ENCODE results near the gene CORO1C. TPM values are rescaled to one million over a fixed set of nuclear protein-coding genes. Genes with fewer than 3 reads are reported as not detected.

The CORO1C gene
- total RNA-seq, 4 donors from 2014 or later = 68.1 to 153 (median 128) TPM

DNA sequence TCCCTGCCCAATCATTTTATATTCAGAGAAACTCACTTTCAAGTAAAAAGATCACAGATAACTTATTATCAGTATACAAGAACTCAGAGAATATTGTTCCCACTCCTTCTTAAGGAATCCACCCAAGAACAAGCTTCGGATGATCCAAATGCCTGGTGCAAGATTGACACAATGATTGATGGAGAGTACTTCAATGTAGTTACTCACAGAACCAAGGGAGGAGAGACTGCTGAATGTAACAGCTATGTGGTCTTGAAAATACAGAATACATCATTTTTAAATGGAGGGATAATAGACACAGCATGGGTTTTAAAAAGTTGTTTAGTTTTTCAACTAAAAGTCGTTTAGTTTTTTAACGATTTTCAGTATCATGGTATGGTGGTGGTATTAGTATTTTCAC is 59.3 kb downstream of the CORO1C start:
- H3K4me1 ChIP-seq = peaks cover 3 to 27% (median 21%) of the 10 kb centered on the region in 4 donors
- TF ChIP-seq POLR2A (IDR thresholded peaks at IDR 0.05) (no peak), EP300 (IDR thresholded peaks at IDR 0.05; ENCODE audit: low read depth) (no peak), POLR2AphosphoS5 (IDR thresholded peaks at IDR 0.05) (no peak)
- TF ChIP-seq, protein P1, sequence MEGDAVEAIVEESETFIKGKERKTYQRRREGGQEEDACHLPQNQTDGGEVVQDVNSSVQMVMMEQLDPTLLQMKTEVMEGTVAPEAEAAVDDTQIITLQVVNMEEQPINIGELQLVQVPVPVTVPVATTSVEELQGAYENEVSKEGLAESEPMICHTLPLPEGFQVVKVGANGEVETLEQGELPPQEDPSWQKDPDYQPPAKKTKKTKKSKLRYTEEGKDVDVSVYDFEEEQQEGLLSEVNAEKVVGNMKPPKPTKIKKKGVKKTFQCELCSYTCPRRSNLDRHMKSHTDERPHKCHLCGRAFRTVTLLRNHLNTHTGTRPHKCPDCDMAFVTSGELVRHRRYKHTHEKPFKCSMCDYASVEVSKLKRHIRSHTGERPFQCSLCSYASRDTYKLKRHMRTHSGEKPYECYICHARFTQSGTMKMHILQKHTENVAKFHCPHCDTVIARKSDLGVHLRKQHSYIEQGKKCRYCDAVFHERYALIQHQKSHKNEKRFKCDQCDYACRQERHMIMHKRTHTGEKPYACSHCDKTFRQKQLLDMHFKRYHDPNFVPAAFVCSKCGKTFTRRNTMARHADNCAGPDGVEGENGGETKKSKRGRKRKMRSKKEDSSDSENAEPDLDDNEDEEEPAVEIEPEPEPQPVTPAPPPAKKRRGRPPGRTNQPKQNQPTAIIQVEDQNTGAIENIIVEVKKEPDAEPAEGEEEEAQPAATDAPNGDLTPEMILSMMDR (IDR thresholded peaks at IDR 0.05) = no peak

DNA sequence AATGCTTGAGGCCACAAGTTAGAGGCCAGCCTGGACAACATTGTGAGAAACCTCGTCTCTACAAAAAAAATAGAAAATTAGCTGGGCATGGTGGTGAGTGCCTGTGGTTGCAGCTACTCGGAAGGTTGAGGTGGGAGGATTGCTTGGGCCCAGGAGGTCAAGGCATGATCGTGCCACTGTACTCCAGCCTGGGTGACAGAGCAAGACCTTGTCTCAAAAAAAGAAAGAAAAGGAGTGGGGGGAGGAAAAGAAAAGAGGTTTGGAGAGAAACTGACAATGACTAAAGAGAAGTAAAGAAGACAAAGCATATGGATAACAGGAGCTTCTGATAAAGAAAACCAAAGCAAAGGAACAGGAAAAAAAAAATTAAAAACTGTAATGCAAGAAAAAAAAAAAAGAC is 60.2 kb downstream of the CORO1C start:
- in situ Hi-C loops (cut with MboI; ENCODE audit: low pct_ligation_motif_present in 1 of 4, low pct_unique_long_range_greater_than_20kb in 1 of 4, low sequenced_read_pairs in 3 of 4) = loop anchor here in 1 of 4 donors (25.0 kb wide), 2 partner anchors 291 to 416 kb away; partner anchors contain the start of genes ALKBH2 and UNG
- Histone ChIP-seq H3K4me1 (peaks cover 10 to 31% (median 28%) of the 10 kb centered on the region in 4 donors), H3K27ac (peak overlapping the region in 2 of 4 donors; percentile 39 to 93)

More for the DNA sequence above, 59.3 kb downstream of the CORO1C start:
- intact Hi-C loops (cut with DNase I; ENCODE audit: low total_unique reads) = no loop called here
- no peak for DNase-seq
- Histone ChIP-seq H3K27me3 (no peaks in the 10 kb centered on the region), H3K27ac (peak overlapping the region in 2 of 4 donors; percentile 1 to 21), H3K9me3 (no peaks in the 10 kb centered on the region), H3K4me3 (no peak overlapping the region), H3K36me3 (peaks cover 0 to 4% (median 0%) of the 10 kb centered on the region in 4 donors)
- WGBS, 2 donors (ENCODE audit: low coverage in 1 of 2) = 83 to 84% methylated on average over 3 of the region's 3 CpGs
- in situ Hi-C loops (cut with MboI; ENCODE audit: low pct_ligation_motif_present in 1 of 4, low pct_unique_long_range_greater_than_20kb in 1 of 4, low sequenced_read_pairs in 3 of 4) = loop anchor here in 1 of 4 donors (25.0 kb wide), 2 partner anchors 290 to 415 kb away; partner anchors contain the start of genes ALKBH2 and UNG

DNA sequence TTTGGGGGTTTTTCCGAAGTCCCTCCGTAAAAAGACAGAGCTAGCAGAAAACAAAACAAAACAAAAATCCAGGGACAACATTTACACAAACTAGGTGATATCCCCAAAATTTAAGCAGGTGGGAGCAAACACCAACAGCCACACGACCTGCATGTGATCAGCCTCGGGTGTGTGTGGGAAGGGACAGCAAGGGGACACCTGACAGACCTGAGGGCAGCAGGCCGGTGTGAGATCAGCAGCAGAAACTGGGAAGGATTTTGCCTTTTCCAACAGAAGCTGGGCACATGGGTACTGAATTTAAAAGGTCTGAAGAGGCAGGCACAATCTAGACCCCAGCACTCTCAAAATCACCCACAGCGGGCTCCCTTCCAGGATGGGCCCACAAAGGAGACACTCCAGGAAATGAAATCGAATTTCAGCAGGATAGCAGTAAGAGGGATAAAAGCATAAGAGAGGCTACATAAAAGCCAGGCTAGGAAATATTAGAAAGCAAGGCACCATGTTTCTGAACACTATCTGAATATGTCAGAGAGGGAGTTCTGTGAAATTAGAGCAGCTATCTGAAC is 61.2 kb downstream of the CORO1C start:
- DNase-seq = no peak
- Histone ChIP-seq H3K27ac (peak overlapping the region; percentile 0 to 93 (median 22)), H3K36me3 (no peaks in the 10 kb centered on the region), H3K4me1 (peaks cover 19 to 38% (median 35%) of the 10 kb centered on the region in 4 donors), H3K27me3 (no peaks in the 10 kb centered on the region), H3K4me3 (no peak overlapping the region), H3K9me3 (no peaks in the 10 kb centered on the region)
- in situ Hi-C loops (cut with MboI; ENCODE audit: low pct_ligation_motif_present in 1 of 4, low pct_unique_long_range_greater_than_20kb in 1 of 4, low sequenced_read_pairs in 3 of 4) = loop anchor here in 1 of 4 donors (25.0 kb wide), 2 partner anchors 292 to 417 kb away; partner anchors contain the start of genes ALKBH2 and UNG
- TF ChIP-seq EP300 (IDR thresholded peaks at IDR 0.05; ENCODE audit: low read depth) (no peak), POLR2AphosphoS5 (IDR thresholded peaks at IDR 0.05) (peak in 1 of 3 donors; percentile 2)
- 83 to 85% methylated on average over 7 of the region's 7 CpGs for WGBS, 2 donors (ENCODE audit: low coverage in 1 of 2)
- intact Hi-C loops (cut with DNase I; ENCODE audit: low total_unique reads) = no loop called here

More for the DNA sequence above, 60.2 kb downstream of the CORO1C start:
- H3K4me3 ChIP-seq = no peak overlapping the region
- DNase-seq = no peak
- intact Hi-C loops (cut with DNase I; ENCODE audit: low total_unique reads) = no loop called here
- H3K36me3 ChIP-seq = no peaks in the 10 kb centered on the region
- no peak for TF ChIP-seq POLR2AphosphoS5 (IDR thresholded peaks at IDR 0.05)
- TF ChIP-seq, protein P1 (IDR thresholded peaks at IDR 0.05) = no peak
- TF ChIP-seq POLR2A (IDR thresholded peaks at IDR 0.05) = no peak
- no peak for TF ChIP-seq EP300 (IDR thresholded peaks at IDR 0.05; ENCODE audit: low read depth)
- H3K27me3 ChIP-seq = no peaks in the 10 kb centered on the region
- WGBS, 2 donors (ENCODE audit: low coverage in 1 of 2) = 50 to 86% methylated on average over 1 to 3 of the region's 3 CpGs
- H3K9me3 ChIP-seq = no peaks in the 10 kb centered on the region

DNA sequence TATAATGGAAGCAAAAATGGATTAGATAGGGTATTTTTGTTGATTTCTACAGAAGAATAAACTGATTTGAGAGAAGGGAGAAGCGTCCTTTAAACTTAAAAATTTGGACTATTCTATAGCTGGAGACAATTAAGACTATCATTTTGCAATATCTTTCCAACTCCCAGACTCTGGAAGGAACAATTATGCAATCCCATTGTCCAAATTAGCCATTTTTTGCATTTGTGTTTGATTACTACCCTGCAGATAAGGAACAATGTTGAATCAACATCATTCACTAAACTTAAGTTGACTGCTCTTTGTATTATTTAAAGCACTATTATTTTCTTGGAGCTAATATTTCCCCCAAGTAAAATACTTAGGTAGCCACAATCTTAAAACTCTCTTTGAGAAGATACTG is 62.8 kb downstream of the CORO1C start:
- Histone ChIP-seq H3K9me3 (no peaks in the 10 kb centered on the region), H3K4me1 (peaks cover 26 to 53% (median 46%) of the 10 kb centered on the region in 4 donors), H3K27ac (peak overlapping the region; percentile 82 to 93 (median 88)), H3K4me3 (no peak overlapping the region), H3K36me3 (no peaks in the 10 kb centered on the region), H3K27me3 (no peaks in the 10 kb centered on the region)
- WGBS, 2 donors (ENCODE audit: low coverage in 1 of 2) = 85 to 88% methylated on average over 1 of the region's 1 CpG
- TF ChIP-seq POLR2AphosphoS5 (IDR thresholded peaks at IDR 0.05) = no peak
- TF ChIP-seq, protein P1 (IDR thresholded peaks at IDR 0.05) = no peak
- no peak for TF ChIP-seq EP300 (IDR thresholded peaks at IDR 0.05; ENCODE audit: low read depth)
- TF ChIP-seq POLR2A (IDR thresholded peaks at IDR 0.05) = no peak
- DNase-seq = no peak
- intact Hi-C loops (cut with DNase I; ENCODE audit: low total_unique reads) = loop anchor here (1.0 kb wide), 1 partner anchor 135 kb away; no protein-coding TSS in a partner anchor
- in situ Hi-C loops (cut with MboI; ENCODE audit: low pct_ligation_motif_present in 1 of 4, low pct_unique_long_range_greater_than_20kb in 1 of 4, low sequenced_read_pairs in 3 of 4) = loop anchor here in 3 of 4 donors (10.0 to 25.0 kb wide), 3 partner anchors 136 to 419 kb away; partner anchors contain the start of genes ALKBH2 (in 1 of the 3) and UNG (in 1 of the 3)

Data from transverse colon (tissue), 4 donors.